ENCODE measurements around the gene SLC2A6.

The SLC2A6 gene

DNA sequence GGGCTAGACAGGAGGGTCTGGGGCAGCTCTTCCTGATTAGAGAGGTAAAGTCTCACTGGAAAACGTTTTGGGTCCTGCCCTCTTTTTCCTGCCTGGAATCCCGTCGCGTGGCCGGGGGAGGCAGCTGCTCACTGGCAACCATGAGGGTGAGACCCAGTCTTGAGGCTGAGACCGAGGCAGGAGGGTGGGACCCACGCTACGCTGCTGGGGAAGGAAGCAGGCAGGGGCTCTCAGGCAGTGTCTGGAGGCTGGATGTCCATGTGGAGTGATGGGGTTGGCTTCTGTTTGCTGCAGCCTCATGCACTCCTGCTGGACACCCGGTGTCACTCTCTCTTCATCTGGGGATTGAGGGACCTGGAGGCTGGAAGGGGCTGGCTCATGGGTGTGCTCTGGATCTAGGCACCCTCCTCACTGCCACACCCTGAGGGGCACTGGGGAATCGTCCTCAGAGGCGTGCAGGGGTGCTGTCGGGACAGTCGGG is 11.3 kb upstream of the SLC2A6 start:
- H3K4me3 ChIP-seq (ENCODE audit: low read depth, low read length) = no peak overlapping the region
- TF ChIP-seq, protein P1, sequence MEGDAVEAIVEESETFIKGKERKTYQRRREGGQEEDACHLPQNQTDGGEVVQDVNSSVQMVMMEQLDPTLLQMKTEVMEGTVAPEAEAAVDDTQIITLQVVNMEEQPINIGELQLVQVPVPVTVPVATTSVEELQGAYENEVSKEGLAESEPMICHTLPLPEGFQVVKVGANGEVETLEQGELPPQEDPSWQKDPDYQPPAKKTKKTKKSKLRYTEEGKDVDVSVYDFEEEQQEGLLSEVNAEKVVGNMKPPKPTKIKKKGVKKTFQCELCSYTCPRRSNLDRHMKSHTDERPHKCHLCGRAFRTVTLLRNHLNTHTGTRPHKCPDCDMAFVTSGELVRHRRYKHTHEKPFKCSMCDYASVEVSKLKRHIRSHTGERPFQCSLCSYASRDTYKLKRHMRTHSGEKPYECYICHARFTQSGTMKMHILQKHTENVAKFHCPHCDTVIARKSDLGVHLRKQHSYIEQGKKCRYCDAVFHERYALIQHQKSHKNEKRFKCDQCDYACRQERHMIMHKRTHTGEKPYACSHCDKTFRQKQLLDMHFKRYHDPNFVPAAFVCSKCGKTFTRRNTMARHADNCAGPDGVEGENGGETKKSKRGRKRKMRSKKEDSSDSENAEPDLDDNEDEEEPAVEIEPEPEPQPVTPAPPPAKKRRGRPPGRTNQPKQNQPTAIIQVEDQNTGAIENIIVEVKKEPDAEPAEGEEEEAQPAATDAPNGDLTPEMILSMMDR (conservative IDR thresholded peaks at IDR 0.05; ENCODE audit: low read depth, low read length) = no peak
- no peak for DNase-seq (ENCODE audit: low read depth)

DNA sequence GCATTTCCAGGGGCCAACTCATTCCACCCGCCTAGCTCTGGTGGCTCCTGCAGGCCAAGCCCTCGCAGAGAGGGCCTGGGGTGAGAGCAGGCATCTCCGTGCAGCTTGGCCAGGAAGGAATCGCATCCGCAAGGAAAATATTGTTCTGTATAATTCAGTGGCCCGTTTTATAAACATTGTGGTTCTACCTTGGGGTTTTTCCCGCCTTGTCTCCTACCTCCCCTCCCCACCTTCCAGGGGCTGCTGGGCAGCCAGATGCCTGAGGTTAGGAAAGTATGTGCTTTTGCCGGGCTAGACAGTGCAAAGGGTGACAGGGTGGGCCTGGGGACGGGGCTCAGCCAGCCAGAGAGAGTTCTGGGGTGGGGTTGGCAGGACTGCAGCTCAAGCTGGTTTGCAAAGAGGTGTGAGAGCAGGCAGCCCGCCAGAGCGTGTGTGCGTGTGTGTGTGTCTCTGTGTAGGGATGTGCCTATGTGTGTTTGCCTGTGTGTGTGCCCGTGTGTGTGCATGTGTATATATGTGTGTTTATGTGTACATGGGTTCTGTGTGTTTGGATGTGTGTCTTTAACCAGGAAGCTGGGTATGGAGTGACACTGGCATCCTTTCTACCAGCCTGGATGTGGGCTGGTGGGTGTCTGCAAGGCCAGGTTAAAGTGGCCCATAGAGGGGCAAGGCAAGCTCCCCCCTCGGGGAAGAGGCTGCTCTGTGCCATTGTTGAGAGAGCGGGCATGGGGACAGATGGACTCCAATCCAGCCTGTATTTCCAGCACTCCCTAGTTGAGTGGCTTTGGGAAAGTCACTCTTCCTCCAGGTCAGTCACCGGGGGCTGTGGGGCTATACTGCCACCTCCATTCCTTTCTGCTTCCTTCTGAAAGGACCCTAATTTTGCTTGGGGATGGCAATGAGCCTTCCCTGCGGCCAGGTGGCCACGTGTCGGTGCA is 10.6 kb upstream of the SLC2A6 start:
- no peak overlapping the region for H3K4me3 ChIP-seq (ENCODE audit: low read depth, low read length)
- no peak for DNase-seq (ENCODE audit: low read depth)
- TF ChIP-seq, protein P1 (conservative IDR thresholded peaks at IDR 0.05; ENCODE audit: low read depth, low read length) = no peak

DNA sequence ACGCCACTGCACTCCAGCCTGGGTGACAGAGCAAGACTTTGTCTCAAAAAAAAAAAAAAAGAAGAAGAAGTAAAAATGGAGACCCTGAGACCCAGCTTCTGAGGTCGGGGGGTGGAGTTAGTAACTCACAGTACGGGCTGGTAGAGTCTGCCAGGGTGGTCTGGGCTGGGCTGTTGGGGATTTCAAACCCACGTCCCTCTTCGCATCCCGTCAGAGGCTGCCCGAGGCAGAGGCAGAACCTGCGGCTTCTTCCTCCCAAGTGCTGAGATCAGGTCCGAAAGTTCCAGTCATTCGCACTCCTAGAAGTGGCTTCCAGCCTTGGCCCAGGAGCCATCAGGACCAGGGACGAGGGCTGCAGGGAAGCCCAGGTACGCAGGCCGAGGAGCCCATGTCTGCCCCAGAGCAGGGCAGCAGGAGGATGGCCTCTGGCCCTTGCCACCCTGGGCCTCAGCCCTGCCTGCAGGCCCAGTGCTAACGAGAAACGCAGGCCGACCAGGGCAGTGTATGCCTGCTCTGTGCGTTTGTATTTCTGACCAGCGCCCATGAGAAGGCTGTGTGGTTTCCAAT is 9.9 kb upstream of the SLC2A6 start:
- TF ChIP-seq, protein P1 (conservative IDR thresholded peaks at IDR 0.05; ENCODE audit: low read depth, low read length) = no peak
- no peak overlapping the region for H3K4me3 ChIP-seq (ENCODE audit: low read depth, low read length)
- DNase-seq (ENCODE audit: low read depth) = no peak

DNA sequence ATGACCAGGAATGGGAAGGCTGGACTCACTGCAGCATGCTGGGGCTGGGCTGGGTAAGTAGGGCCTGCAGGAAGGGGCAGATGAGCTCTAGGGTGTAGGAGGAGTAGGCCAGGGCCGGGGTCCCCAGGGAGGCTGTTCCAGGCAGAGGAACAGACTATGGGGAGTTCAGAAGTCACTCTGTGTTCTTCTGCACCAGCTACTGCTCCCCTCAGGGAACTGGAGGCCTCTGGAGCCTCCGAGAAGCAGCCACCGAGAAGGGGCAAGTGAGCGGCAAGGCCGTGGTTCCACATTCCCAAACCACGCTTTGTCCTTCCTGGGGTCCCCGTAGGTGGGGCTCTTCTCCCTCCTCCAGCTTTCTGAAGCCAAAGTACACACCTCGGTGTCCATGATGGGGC is 8.4 kb upstream of the SLC2A6 start:
- no peak overlapping the region for H3K4me3 ChIP-seq (ENCODE audit: low read depth, low read length)
- DNase-seq (ENCODE audit: low read depth) = no peak
- TF ChIP-seq, protein P1 (conservative IDR thresholded peaks at IDR 0.05; ENCODE audit: low read depth, low read length) = no peak

DNA sequence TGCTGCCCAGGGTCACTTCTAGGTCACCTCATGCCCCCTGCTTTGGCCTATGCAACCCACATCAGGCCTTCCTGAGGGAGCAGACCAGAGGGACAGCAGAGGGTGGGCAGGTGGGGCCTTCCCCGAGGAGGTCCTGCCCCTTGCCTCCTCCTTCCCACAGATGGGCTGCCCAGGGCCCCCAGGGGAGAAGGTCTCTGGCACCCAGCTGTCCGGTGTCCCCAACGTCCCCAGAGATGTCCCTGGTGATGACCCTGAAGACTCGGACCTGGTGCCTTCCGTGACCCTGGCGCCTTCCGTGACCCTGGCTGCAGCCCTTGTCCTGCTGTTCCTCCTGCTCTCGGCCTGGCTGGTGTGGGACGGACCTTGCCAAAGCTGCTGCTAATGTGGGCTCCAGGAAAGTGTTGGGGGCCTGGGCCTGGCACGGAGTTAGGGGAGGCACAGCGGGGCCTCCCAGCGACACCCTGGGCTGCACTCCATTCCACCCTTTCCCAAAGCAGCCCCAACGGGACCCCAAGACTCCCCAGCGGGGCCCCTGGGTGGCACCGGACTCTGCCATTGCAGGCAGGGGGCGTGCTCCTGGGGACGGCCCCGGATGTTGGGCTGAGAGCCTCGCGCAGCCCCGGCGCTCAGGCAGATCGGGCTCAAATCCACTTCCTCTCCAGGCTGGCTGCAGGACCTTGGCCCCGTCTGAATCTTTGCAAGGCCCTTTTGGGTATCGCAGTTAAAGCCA is 6.8 kb upstream of the SLC2A6 start:
- TF ChIP-seq, protein P1 (conservative IDR thresholded peaks at IDR 0.05; ENCODE audit: low read depth, low read length) = no peak
- no peak for DNase-seq (ENCODE audit: low read depth)
- H3K4me3 ChIP-seq (ENCODE audit: low read depth, low read length) = no peak overlapping the region

DNA sequence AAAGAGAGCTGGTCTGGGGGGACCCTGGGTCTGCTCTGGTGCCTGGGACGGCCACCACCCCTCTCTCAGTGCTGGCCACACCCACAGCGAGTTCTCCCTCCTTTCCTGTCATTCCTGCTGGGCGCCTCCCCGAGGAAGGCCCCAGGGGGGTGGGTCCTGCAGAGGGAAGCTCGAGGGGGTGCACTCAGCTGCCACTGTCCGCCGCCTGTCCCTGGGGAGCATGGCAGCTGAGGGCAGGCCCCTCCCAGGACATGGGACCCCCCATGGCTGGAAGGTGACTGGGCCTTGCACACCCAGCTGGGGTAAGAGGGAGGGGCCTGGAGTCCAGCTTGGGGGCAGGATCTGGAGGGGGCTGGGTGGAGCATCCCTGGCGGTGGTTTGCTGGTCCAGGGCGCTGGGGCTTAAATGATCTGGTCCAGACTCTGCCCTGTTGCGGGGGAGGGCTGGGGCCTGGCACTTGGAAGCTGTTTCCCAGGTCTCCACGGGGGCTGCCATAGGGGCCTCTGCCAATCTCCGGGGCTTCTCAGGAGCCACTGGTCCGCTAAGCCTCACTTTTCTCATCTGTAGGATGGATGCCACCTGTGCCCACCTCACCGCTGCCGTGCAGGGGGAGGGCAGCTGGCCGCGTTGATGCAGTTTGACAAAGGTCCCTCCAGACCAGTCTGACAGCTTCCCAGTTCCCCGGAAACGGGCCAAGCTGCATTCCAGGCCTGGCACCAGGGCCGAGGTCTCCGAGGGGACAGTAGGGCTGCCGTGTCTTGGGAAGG is 6.0 kb upstream of the SLC2A6 start:
- H3K4me3 ChIP-seq (ENCODE audit: low read depth, low read length) = no peak overlapping the region
- DNase-seq (ENCODE audit: low read depth) = no peak
- TF ChIP-seq, protein P1 (conservative IDR thresholded peaks at IDR 0.05; ENCODE audit: low read depth, low read length) = no peak
